GM21423 (cell line): ENCODE data around the gene CERT1.
A peak's percentile ranks its signal among the peaks of the same experiment; 100 is the strongest.
"Not testable (repeated sequence)": the region's sequence is repeated elsewhere in the genome, so short reads cannot be mapped to it uniquely, and the experiment has no call there.

Experiments
- ATAC-seq: cut with Tn5 transposase; IDR thresholded peaks from one replicate; pipeline ENCODE4 v1.9.1; 2021; ENCODE audit warnings: mild to moderate bottlenecking, moderate library complexity; ENCODE audit not compliant: unreplicated experiment

The CERT1 gene

DNA sequence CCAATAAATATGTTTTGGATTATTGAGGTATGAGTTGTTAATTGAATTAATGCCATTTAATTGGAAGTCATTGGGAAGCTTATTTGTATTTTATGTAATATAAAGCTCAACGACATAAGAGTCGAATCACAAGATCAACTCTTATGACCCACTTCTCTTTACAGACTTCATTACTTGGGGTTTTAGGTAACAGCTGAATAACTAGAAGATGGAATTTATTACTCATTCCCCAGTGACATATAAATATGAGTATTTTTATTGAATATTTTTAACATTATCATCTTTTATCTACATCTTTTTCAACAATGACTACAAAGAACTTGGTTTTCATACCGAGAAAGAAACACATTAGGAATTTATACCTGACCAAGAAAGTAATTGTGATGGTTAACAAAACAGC lies 153.3 kb downstream of the CERT1 start:
- no peak for ATAC-seq

GRCh38 chr5:75356719-75357118 lies 154.7 kb downstream of the CERT1 start:
- ATAC-seq, result no peak

- no peak for ATAC-seq
Observed at GRCh38 chr5:75355236-75355635, 156.2 kb downstream of the CERT1 start.

GRCh38 chr5:75351139-75351926 lies 160.1 kb downstream of the CERT1 start:
- no peak for ATAC-seq

DNA sequence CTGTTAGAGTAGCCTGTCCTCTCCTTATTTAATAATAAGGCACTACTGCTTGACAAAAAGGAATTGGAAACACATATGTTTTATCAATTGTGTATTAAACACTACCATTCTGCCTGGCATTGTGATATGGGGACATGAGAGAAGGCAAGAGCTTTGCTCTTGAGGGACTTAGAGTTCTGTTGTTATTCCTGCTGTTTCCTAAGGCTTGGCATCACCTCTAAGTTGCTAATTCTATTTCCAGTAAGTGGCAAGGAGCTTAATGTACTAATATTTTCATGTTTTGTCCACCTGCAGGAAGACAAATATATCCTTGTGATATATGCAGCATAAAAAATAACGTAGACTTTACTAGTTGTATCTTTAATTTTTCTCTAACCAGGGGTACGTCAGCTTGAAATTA lies 161.8 kb downstream of the CERT1 start:
- no peak for ATAC-seq

DNA sequence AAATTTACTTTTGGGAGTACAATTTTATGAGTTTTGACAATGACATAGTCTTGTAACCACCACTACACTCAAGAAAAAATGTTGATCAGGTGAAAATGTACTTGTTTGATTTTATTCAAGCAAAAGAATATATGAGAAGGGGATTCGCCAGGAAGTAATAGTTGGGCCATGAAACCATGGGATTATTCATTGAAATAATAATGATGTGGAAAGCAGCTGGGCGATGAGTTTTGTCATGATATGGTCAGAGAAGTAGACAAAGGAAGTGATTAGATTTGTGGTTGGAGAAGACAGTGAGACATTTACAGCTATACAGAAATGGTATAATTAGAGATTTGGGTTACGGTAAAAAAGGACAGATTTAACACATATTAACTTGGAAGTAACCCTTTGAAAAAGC lies 163.2 kb downstream of the CERT1 start:
- no peak for ATAC-seq

DNA sequence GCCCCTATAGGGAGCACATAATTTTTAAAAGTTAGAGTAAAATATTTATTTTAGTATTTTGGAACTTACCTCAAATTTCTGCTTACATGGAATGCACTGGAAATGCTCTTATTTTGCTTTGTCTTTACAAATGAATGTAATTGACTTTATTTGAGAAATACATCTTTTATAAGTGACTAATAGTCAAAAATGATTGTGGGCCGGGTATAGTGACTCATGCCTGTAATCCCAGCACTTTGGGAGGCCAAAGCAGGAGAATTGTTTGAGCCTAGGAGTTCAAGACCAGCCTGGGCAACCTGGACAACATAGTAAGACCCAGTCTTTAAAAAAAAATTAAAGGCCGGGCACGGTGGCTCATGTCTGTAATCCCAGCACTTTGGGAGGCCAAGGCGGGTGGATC lies 168.6 kb downstream of the CERT1 start:
- ATAC-seq, result no peak

GRCh38 chr5:75341934-75342333 lies 169.5 kb downstream of the CERT1 start:
- ATAC-seq, result no peak

DNA sequence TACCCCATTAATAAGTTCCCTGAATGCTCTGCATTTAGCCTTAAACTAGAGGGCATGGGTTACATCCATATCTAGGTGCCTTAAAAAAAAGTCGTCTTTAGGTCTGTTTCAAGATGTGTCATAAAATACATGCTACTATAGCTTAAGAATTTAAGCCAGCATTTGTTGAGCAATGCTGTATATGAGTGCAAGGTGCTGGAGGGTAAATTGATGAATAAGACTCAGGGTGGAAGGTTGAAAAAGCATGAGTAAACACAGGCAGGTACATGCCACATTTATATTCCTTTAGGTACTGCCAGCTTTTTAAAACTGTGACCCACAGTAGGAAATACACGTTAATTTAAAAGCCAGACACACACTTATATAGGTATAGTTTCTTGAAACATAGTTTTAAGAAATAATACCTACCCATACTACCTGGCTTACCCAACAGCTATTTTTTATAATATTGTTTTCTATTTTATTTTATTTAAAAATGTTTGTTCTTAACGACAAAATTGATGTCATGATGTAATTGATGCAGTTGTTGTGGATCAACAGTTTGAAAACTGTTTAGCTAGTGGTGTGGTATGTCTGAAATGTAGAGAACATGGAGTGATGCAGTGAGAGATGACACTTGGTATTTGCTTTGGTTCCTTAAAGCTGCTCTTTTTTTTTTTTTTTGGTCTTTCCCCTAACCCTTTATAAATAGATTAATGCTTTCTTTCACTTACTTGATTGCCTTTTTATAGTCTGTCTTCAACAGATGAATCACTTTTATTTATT lies 170.5 kb downstream of the CERT1 start:
- ATAC-seq, result no peak

DNA sequence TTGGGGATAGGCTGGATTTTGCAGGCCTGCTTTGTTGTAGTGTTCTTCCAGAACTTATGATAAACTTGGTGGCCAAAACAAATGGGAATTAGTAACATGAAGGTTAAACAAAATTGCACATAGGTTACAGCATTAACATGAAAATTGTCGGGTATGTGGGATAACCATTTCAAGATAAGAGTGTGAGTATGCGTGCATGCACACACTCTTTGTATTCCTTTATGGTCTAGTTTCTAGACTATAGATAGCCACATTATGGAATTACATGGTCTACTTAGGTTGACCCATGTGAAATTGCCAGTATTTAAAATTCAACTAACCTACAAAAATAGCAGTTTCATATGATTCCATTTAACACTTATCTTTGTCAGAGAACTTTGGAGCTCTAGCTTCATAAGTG lies 173.0 kb downstream of the CERT1 start:
- ATAC-seq, result no peak

DNA sequence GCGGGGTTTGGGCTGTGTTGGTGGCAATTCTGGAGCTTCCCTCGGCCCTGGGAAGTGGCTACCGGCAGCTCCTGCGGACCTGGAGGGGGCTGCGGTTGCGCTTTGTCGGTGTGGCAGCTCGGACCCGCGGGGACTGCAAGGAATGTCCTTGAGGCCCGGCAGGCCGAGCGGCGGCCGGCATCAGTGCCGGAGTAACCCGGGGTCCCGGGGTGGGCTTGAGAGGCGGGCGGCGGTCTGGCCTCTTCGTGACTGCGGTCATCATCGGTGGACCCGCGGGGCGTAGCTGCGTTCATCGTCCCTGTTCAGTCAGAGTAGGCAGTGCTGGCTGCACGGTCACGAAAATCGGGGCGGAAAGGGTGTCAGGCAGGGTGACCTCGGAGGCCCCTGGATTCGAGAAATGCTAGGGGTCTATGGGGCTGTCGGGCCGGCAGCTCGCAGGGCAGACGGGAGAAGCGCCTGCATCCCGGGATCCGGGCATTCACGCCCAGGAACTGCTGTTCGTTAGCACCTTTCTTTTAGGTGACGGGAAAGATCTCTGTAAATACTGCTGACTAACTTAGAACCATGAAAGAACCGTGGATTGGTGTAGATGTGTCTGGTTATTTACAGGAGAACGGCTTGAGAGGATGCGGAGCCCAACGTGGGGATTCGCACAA lies 173.9 kb downstream of the CERT1 start:
- peak; percentile 4 for ATAC-seq

- ATAC-seq, result peak; percentile 98
Observed at GRCh38 chr5:75336615-75337336, 174.7 kb downstream of the CERT1 start, which contains the start of gene HMGCR. Gene HMGCR (plus strand): TSS chr5:75337220. CDS start chr5:75342606, 5,386 bp downstream.

DNA sequence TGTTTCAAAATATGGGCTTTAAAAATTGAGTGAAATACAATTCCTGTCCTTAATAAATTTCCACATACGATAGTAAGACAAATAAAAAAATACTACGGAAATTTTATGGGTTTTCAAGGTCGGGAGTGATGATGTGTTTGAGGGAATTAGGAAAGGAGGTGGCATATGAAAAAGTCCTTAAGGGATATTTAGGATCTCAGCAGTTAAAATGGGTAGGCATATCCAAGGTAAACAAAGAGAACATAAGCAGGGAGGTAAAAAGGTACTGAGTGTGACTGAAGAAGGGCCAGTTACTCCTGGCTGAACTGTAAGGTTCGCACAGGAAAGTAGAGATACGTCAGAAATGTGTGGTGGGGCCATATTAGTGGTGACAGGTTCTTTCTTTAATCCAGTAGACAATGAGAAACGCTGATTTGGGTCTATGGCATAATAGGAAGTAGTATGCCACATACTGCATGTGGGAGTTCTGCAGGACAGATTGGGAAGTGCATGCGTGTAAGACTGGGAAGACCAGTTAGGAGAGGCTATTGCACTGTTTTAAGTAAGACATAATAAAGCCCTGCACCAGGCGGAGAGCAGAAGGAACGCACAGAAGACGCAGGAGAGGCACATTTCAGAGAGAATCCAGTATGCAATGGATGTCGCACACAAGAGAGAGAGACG lies 175.3 kb downstream of the CERT1 start:
- peak; percentile 0 for ATAC-seq

- no peak for ATAC-seq
Observed at GRCh38 chr5:75335486-75335885, 175.9 kb downstream of the CERT1 start.

DNA sequence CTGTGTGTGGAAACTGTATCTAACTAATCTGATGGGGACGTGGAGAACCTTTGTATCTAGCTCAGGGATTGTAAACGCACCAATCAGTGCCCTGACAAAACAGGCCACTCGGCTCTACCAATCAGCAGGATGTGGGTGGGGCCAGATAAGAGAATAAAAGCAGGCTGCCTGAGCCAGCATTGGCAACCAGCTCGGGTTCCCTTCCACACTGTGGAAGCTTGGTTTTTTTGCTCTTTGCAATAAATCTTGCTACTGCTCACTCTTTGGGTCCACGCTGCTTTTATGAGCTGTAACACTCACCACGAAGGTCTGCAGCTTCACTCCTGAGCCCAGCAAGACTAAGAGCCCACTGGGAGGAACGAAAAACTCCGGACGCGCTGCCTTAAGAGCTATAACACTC lies 177.0 kb downstream of the CERT1 start:
- not testable (repeated sequence) for ATAC-seq

DNA sequence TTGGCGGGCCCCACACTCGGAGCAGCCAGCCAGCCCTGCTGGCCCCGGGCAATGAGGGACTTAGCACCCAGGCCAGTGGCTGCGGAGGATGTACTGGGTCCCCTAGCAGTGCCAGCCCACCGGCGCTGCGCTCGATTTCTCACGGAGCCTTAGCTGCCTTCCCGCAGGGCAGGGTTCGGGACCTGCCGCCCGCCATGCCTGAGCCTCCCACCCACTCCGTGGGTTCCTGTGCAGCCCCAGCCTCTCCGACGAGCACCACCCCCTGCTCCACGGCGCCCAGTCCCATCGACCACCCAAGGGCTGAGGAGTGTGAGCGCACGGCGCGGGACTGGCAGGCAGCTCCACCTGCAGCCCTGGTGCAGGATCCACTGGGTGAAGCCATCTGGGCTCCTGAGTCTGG lies 177.7 kb downstream of the CERT1 start:
- not testable (repeated sequence) for ATAC-seq

- ATAC-seq, result no peak
Observed at GRCh38 chr5:75331095-75332090, 180.0 kb downstream of the CERT1 start.

- no peak for ATAC-seq
Observed at GRCh38 chr5:75330404-75330803, 181.0 kb downstream of the CERT1 start.
